ENCODE results near the gene ADD1.
"Not testable (repeated sequence)": the region's sequence is repeated elsewhere in the genome, so short reads cannot be mapped to it uniquely, and the experiment has no call there.

ADD1 gene

GRCh38 chr4:2953496-2953895, 109.9 kb downstream of the ADD1 start:
- Histone ChIP-seq H3K79me2 (no peaks in the 10 kb centered on the region), H3K4me2 (ENCODE audit: low read length) (no peak overlapping the region), H3K36me3 (ENCODE audit: control insufficient read depth, insufficient read depth, low read length) (no peaks in the 10 kb centered on the region), H3K9me3 (ENCODE audit: control insufficient read depth, low read length) (no peaks in the 10 kb centered on the region), H3K4me3 (ENCODE audit: low read depth, low read length) (no peak overlapping the region), H3K4me1 (no peaks in the 10 kb centered on the region), H3K27me3 (ENCODE audit: control insufficient read depth, insufficient read depth, low read length) (no peaks in the 10 kb centered on the region), H3K27ac (no peak overlapping the region), H3K9ac (no peak overlapping the region), H2AFZ (no peak overlapping the region)
- no peak for TF ChIP-seq CTCF (IDR thresholded peaks at IDR 0.05)

- no peaks in the 10 kb centered on the region for H3K9me3 ChIP-seq (ENCODE audit: control insufficient read depth, low read length)
- H3K27ac ChIP-seq = no peak overlapping the region
- H3K9ac ChIP-seq = no peak overlapping the region
- no peaks in the 10 kb centered on the region for H3K4me1 ChIP-seq
- TF ChIP-seq CTCF (IDR thresholded peaks at IDR 0.05) = no peak
- H3K79me2 ChIP-seq = no peaks in the 10 kb centered on the region
- H3K4me2 ChIP-seq (ENCODE audit: low read length) = no peak overlapping the region
- H2AFZ ChIP-seq = no peak overlapping the region
- no peaks in the 10 kb centered on the region for H3K27me3 ChIP-seq (ENCODE audit: control insufficient read depth, insufficient read depth, low read length)
- no peak overlapping the region for H3K4me3 ChIP-seq (ENCODE audit: low read depth, low read length)
- H3K36me3 ChIP-seq (ENCODE audit: control insufficient read depth, insufficient read depth, low read length) = no peaks in the 10 kb centered on the region
Observed at GRCh38 chr4:2954358-2955185, 110.9 kb downstream of the ADD1 start.

GRCh38 chr4:2955186-2956044, 111.8 kb downstream of the ADD1 start:
- H3K4me1 ChIP-seq; H3K79me2 ChIP-seq; H3K9me3 ChIP-seq (ENCODE audit: control insufficient read depth, low read length); H3K9ac ChIP-seq; H3K36me3 ChIP-seq (ENCODE audit: control insufficient read depth, insufficient read depth, low read length); H2AFZ ChIP-seq; H3K4me3 ChIP-seq (ENCODE audit: low read depth, low read length); H3K27me3 ChIP-seq (ENCODE audit: control insufficient read depth, insufficient read depth, low read length); H3K4me2 ChIP-seq (ENCODE audit: low read length); H3K27ac ChIP-seq: not testable (repeated sequence)

- Histone ChIP-seq H2AFZ (no peak overlapping the region), H3K79me2 (no peaks in the 10 kb centered on the region), H3K9ac (no peak overlapping the region), H3K4me1 (peaks cover 3% of the 10 kb centered on the region), H3K4me3 (ENCODE audit: low read depth, low read length) (no peak overlapping the region), H3K9me3 (ENCODE audit: control insufficient read depth, low read length) (no peaks in the 10 kb centered on the region), H3K27ac (no peak overlapping the region), H3K27me3 (ENCODE audit: control insufficient read depth, insufficient read depth, low read length) (no peaks in the 10 kb centered on the region), H3K4me2 (ENCODE audit: low read length) (no peak overlapping the region), H3K36me3 (ENCODE audit: control insufficient read depth, insufficient read depth, low read length) (no peaks in the 10 kb centered on the region)
- no peak for TF ChIP-seq CTCF (IDR thresholded peaks at IDR 0.05)
Observed at GRCh38 chr4:2958446-2958845, 114.8 kb downstream of the ADD1 start.

GRCh38 chr4:2960450-2960849, 116.8 kb downstream of the ADD1 start:
- H3K79me2 ChIP-seq; H3K27me3 ChIP-seq (ENCODE audit: control insufficient read depth, insufficient read depth, low read length); H3K9me3 ChIP-seq (ENCODE audit: control insufficient read depth, low read length); H3K4me3 ChIP-seq (ENCODE audit: low read depth, low read length); H3K36me3 ChIP-seq (ENCODE audit: control insufficient read depth, insufficient read depth, low read length); H3K27ac ChIP-seq; H2AFZ ChIP-seq; H3K4me1 ChIP-seq; H3K9ac ChIP-seq; H3K4me2 ChIP-seq (ENCODE audit: low read length): not testable (repeated sequence)
